8988T (cell line): ENCODE data around the gene IFNL4.
"Not testable (repeated sequence)": the region's sequence is repeated elsewhere in the genome, so short reads cannot be mapped to it uniquely, and the experiment has no call there.

Experiments used
- DNase-seq: peaks from one replicate; pipeline ENCODE4 v3.0.0; 2011

Gene IFNL4

DNA sequence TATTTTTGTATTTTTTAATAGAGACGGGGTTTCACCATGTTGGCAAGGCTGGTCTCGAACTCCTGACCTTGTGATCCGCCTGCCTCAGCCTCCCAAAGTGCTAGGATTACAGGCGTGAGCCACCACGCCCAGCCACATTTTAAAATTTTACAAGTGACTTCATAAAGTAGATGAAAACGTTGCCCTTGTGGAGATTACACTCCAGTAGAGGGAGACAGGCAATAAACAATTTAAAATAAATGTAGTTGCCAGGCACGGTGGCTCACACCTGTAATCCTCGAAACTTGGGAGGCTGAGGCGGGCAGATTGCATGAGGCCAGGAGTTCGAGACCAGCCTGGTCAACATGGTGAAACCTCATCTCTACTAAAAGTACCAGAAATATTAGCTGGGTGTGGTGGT is 29.5 kb downstream of the IFNL4 start:
- DNase-seq = peak; percentile 51

DNA sequence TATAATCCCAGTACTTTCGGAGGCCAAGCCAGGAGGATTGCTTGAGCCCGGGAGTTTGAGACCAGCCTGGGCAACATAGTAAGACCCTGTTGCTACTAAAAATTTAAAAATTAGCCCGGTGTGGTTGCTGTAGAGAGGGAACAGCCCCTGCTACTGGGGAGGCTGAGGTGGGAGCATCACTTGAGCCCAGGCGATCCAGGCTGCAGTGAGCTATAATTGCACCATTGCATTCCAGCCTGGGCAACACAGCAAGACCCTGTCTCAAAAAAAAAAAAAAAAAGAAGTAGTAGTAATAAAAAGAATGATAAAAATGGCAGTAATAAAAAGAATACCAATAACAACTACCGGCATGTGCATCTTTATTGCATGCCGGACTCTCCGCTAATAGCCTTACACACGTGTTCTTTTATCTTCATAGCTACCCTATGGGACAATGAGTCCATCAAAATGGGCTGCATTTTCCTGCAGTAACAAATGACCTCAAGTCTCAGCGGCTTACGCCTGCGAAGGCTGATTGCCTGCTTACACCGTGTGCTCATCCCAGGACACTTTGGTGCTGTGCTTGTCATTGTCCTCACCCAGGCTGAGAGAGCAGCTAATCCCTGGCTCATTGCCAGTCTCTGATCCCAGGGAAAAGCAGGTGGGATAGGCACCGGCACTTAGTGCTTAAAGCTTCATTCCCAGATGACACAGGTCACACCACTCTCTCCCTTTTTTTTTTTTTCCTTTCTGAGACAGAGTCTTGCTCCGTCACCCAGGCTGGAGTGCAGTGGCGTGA is 30.2 kb downstream of the IFNL4 start:
- peak; percentile 40 for DNase-seq

DNA sequence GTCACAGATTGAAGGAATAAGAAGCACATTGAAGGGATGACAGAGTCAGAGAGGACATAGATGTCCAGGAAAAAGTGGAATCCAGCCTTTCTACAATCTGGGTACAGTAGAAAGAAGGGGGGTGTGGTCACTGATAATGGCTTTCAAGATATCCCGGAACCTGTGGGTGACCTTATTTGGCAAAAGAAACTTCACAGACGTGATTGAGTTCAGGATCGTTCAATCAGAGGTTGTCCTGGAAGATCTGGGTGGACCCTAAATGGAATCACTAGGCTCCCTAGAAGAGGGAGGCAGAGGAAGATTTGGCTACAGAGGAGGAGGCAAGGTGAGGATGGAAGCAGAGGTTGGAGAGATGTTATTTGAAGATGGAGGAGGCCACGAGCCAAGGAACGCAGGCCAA is 31.6 kb downstream of the IFNL4 start:
- no peak for DNase-seq

- DNase-seq = not testable (repeated sequence)
Observed at GRCh38 chr19:39215323-39215722, 33.3 kb downstream of the IFNL4 start.

- peak; percentile 86 for DNase-seq
Observed at GRCh38 chr19:39212375-39212742, 36.3 kb downstream of the IFNL4 start.

DNA sequence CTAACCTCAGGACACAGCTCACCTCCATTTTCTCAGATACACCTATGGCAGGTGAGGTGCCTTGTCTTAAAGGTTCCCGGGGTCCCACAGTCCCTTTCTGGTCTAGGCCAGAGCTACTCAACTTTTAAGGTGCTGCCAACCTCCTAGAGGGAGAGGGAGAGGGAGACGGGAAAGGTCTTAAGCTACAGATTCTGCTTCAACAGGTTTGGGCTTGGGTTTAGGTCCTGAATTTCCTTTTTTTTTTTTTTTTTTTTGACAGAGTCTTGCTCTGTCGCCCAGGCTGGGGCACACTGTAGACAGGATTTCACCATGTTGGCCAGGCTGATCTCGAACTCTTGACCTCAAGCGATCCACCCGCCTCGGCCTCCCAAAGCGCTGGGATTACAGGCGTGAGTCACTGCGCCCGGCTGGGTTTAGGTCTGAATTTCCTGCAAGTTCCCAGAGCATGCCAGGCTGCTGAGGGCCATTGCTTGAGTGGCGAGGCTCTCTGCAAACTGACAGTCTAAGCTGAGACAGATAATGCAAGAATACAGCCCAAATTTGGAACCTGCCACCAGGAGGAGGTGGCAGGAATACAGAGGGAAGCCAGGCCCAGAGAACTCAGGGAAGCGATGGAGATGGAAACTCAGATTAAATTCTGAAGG is 36.8 kb downstream of the IFNL4 start:
- DNase-seq = no peak

GRCh38 chr19:39209196-39209595 is 39.5 kb downstream of the IFNL4 start:
- no peak for DNase-seq

DNA sequence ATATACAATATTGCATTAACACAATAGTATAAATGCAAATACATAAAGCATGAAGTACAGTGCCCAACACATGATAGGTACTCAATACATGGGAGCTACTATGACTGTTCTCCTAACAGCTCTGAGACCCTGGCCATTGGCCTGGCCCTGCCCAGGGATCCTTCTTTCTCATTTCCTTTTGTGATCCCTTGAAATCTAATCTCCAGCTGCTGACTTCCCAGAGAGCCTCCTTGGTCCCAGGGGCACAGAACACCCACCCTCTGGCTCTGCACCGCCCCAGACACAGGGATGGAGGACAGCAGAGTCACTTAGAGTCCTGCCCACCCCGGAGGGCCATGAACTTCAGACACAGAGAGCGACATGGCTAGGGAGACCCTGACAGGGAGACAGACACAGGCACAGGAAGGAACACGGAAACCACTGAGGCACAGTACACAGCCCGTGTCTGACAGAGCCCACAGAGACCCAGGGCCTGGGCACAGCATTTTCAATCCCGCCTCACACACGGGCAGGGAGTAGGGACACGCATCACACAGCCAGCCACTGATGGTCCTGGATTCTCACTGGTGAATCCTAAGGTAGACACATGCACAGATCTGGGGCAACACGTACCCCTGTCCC is 40.4 kb downstream of the IFNL4 start:
- peak; percentile 35 for DNase-seq

GRCh38 chr19:39207293-39207836 is 41.3 kb downstream of the IFNL4 start:
- peak; percentile 34 for DNase-seq

- peak; percentile 45 for DNase-seq
Observed at GRCh38 chr19:39206122-39206521, 42.5 kb downstream of the IFNL4 start.

DNA sequence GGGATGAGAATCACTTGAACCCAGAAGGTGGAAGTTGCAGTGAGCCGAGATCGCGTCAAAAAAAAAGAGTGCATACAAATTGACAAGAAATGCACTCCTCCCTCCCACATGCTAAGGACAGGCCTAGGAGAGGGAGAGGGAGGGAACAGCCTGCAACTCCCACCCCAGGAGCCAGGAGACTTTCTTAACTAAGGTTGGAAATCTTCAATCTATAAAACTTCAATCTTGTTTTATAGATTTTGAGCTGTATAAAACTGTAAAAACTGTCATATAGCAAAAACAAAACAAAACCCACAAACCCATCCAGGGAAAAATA is 43.2 kb downstream of the IFNL4 start:
- DNase-seq = peak; percentile 63

GRCh38 chr19:39203372-39204341 is 45.0 kb downstream of the IFNL4 start, which contains the start of gene SYCN:
TSS of gene SYCN (minus strand) at chr19:39204263. CDS start at chr19:39204254, 9 bp downstream.
- DNase-seq = peak; percentile 37

DNA sequence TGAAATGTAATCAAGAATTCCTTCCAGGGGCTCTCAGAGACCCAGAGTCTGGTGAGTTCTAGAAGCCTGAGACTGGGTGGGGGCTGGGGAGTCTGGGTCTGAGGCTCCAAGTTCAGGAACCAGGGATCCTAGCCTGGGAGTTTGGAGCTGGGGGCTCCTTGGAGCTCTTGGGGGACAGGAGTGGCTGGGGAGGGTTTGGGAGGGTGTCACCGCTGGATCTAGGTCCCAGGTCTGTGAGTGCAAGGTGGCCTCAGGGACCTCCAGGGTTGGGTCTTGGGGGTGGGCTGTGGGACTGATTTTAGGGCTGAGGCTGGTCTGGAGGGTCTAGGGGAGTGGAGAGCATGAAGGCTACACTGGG is 45.7 kb downstream of the IFNL4 start:
- DNase-seq = peak; percentile 54

DNA sequence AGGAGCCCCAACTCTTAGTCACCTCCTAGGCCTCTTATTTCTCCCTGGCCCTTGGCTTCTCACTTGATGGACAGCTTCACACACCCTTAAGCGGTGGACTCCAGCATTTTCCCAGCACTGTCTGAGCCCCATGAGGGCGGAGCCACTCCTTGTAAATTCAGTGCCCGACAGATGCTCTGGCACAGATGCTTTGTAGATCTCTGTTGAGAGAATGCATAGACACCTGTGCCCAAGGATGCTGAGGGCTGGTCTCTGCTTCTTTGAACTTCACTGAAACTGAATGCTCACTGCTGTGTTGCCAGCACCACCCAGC is 47.9 kb downstream of the IFNL4 start:
- DNase-seq = peak; percentile 68

- peak; percentile 70 for DNase-seq
Observed at GRCh38 chr19:39200066-39200802, 48.4 kb downstream of the IFNL4 start.

DNA sequence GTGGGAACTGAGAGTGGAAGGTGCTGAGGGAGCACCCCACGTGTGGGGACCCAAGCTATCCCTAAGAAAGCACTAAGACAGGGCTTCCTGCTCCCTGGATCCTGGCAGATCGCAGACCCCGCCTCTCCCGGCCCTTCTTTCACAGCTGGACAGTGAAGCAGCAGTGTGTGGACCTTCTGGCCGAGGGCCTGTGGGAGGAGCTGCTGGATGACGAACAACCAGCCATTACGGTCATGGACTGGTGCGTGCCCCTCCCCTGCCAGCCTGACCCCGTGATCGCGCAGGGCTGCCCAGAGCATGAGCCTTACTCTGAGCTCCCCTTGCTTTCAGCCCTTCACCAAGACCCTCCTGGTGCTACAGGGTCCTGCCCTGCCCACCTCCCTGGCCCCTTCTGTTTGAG is 49.6 kb downstream of the IFNL4 start:
- peak; percentile 58 for DNase-seq

- peak; percentile 77 for DNase-seq
Observed at GRCh38 chr19:39197808-39198207, 50.8 kb downstream of the IFNL4 start.

- no peak for DNase-seq
Observed at GRCh38 chr19:39196860-39197562, 51.6 kb downstream of the IFNL4 start, which contains the start of gene NCCRP1. TSS of gene NCCRP1 (plus strand) at chr19:39196964. CDS start at chr19:39196983, 19 bp downstream.

DNA sequence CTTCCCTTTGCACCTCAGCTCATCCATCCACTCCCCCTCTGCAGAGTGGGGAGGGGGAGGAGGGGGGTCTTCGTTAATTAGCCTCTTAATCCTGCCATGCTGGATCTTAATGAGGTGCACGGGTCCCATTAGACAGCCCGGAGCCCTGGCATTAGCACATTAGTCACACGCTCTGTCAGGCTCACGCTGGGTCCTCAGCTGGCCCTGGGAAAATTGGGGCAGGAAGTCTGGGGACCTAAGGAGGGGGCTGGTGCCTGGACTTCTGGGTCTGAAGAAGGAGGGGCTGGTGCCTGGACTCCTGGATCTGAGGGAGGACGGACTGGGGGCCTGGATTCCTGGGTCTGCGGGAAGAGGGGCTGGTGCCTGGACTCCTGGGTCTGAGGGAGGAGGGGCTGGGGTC is 52.3 kb downstream of the IFNL4 start:
- no peak for DNase-seq
